Measurements from ENCODE around the gene ATG4B.

GRCh38 chr2:241595600-241596140 lies 41.8 kb upstream of the ATG4B start:
- no peak for TF ChIP-seq ARNT (IDR thresholded peaks at IDR 0.05)
- TF ChIP-seq SIN3B (IDR thresholded peaks at IDR 0.05; ENCODE audit: low read depth) = no peak
- no peak for TF ChIP-seq CTCF (IDR thresholded peaks at IDR 0.05 in 2 of 3, conservative IDR thresholded peaks at IDR 0.05 in 1 of 3; ENCODE audit: insufficient read depth in 2 of 3, low read depth in 1 of 3, low read length in 3 of 3)
- TF ChIP-seq CXXC5 (CRISPR knock-in tag; IDR thresholded peaks at IDR 0.05) = no peak
- TF ChIP-seq THRAP3 (IDR thresholded peaks at IDR 0.05; ENCODE audit: borderline replicate concordance) = no peak
- no peak for TF ChIP-seq ZNF217 (CRISPR knock-in tag; IDR thresholded peaks at IDR 0.05)
- TF ChIP-seq NCOA2 (IDR thresholded peaks at IDR 0.05; ENCODE audit: partially characterized antibody in 2 of 2) = no peak
- no peak for TF ChIP-seq ZC3H11A (IDR thresholded peaks at IDR 0.05; ENCODE audit: low read depth, low read length)
- TF ChIP-seq RBBP5 (IDR thresholded peaks at IDR 0.05; ENCODE audit: borderline replicate concordance, insufficient read depth, low read length, poor library complexity, severe bottlenecking) = no peak
- TF ChIP-seq, protein P1, sequence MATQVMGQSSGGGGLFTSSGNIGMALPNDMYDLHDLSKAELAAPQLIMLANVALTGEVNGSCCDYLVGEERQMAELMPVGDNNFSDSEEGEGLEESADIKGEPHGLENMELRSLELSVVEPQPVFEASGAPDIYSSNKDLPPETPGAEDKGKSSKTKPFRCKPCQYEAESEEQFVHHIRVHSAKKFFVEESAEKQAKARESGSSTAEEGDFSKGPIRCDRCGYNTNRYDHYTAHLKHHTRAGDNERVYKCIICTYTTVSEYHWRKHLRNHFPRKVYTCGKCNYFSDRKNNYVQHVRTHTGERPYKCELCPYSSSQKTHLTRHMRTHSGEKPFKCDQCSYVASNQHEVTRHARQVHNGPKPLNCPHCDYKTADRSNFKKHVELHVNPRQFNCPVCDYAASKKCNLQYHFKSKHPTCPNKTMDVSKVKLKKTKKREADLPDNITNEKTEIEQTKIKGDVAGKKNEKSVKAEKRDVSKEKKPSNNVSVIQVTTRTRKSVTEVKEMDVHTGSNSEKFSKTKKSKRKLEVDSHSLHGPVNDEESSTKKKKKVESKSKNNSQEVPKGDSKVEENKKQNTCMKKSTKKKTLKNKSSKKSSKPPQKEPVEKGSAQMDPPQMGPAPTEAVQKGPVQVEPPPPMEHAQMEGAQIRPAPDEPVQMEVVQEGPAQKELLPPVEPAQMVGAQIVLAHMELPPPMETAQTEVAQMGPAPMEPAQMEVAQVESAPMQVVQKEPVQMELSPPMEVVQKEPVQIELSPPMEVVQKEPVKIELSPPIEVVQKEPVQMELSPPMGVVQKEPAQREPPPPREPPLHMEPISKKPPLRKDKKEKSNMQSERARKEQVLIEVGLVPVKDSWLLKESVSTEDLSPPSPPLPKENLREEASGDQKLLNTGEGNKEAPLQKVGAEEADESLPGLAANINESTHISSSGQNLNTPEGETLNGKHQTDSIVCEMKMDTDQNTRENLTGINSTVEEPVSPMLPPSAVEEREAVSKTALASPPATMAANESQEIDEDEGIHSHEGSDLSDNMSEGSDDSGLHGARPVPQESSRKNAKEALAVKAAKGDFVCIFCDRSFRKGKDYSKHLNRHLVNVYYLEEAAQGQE (IDR thresholded peaks at IDR 0.05; ENCODE audit: borderline replicate concordance) = no peak
- TF ChIP-seq, protein P1 (CRISPR knock-in tag; IDR thresholded peaks at IDR 0.05; ENCODE audit: low read depth) = no peak
- TF ChIP-seq MBD1 (CRISPR knock-in tag; IDR thresholded peaks at IDR 0.05) = no peak
